CD4-positive, alpha-beta T cell treated with Interferon alpha-2 for 1 hour (primary cell): ENCODE data around the gene MESD.

Experiments used
- DNase-seq, 2 donors: peaks; one replicate each; pipeline ENCODE4 v3.0.0-alpha.2; 2020 to 2022

The MESD gene

GRCh38 chr15:81014446-81015093 lies 25.0 kb upstream of the MESD start:
- DNase-seq, result no peak

- DNase-seq, result no peak
Measured at GRCh38 chr15:81013396-81013929, 23.8 kb upstream of the MESD start.

GRCh38 chr15:81012588-81012987 lies 23.0 kb upstream of the MESD start:
- no peak for DNase-seq

GRCh38 chr15:81011593-81011992 lies 22.0 kb upstream of the MESD start:
- DNase-seq, result no peak

GRCh38 chr15:81010086-81010485 lies 20.5 kb upstream of the MESD start:
- DNase-seq, result no peak

GRCh38 chr15:81008312-81008711 lies 18.7 kb upstream of the MESD start:
- no peak for DNase-seq

- no peak for DNase-seq
Measured at GRCh38 chr15:81007428-81008064, 17.9 kb upstream of the MESD start.

GRCh38 chr15:81006124-81006523 lies 16.5 kb upstream of the MESD start:
- DNase-seq, result no peak

- no peak for DNase-seq
Measured at GRCh38 chr15:81003097-81003350, 13.4 kb upstream of the MESD start.

- DNase-seq, result no peak
Measured at GRCh38 chr15:81002331-81003096, 12.9 kb upstream of the MESD start.

- DNase-seq, result no peak
Measured at GRCh38 chr15:81002009-81002330, 12.4 kb upstream of the MESD start.

GRCh38 chr15:81001152-81002008 lies 11.8 kb upstream of the MESD start:
- peak; percentile 57 to 67 for DNase-seq

- peak; percentile 85 to 88 for DNase-seq
Measured at GRCh38 chr15:81000624-81001151, 11.1 kb upstream of the MESD start, which contains the start of gene TLNRD1. TSS of gene TLNRD1 (plus strand) at chr15:81000923. CDS start at chr15:81002272, 1,349 bp downstream.

GRCh38 chr15:81000144-81000623 lies 10.6 kb upstream of the MESD start:
- peak in 1 of 2 donors; percentile 8 for DNase-seq

GRCh38 chr15:80999623-81000036 lies 10.0 kb upstream of the MESD start:
- DNase-seq, result peak; percentile 47 to 72

GRCh38 chr15:80998251-80998650 lies 8.6 kb upstream of the MESD start:
- peak in 1 of 2 donors; percentile 29 for DNase-seq

GRCh38 chr15:80997692-80998091 lies 8.1 kb upstream of the MESD start:
- no peak for DNase-seq

GRCh38 chr15:80996247-80996646 lies 6.6 kb upstream of the MESD start:
- peak in 1 of 2 donors; percentile 41 for DNase-seq

GRCh38 chr15:80992441-80992840 lies 2.8 kb upstream of the MESD start:
- DNase-seq, result no peak

GRCh38 chr15:80992006-80992405 lies 2.4 kb upstream of the MESD start:
- DNase-seq, result no peak

GRCh38 chr15:80991421-80991820 lies 1.8 kb upstream of the MESD start:
- DNase-seq, result peak; percentile 24 to 27

- no peak for DNase-seq
Measured at GRCh38 chr15:80990955-80991354, 1.3 kb upstream of the MESD start.

- no peak for DNase-seq
Measured at GRCh38 chr15:80989081-80989517, 520 bp downstream of the MESD start.
